Thyroid gland (tissue), 4 donors: ENCODE data around the gene CPT1A. TPM values are rescaled to one million over a fixed set of nuclear protein-coding genes. Genes with fewer than 3 reads are reported as not detected.

Experiments used
- DNase-seq, 2 donors: peaks; one replicate each; pipeline ENCODE4 v3.0.0-alpha.2; 2019
- H3K27ac ChIP-seq, 3 donors: fragments of 200-600 bp; sonication (generic); 1 replicate in 2 of 3; 2 replicates in 1 of 3; pipeline ENCODE4 v1.5.1; 2016 to 2019; ENCODE audit warnings: mild to moderate bottlenecking in 1 of 3, moderate library complexity in 1 of 3
- H3K27me3 ChIP-seq: fragments of 200-600 bp; sonication (generic); one replicate; pipeline ENCODE4 v1.5.1; 2019
- H3K36me3 ChIP-seq, 2 donors: fragments of 200-600 bp; sonication (generic); one replicate each; pipeline ENCODE4 v1.5.1; 2016 to 2019
- H3K4me1 ChIP-seq, 2 donors: fragments of 200-600 bp; sonication (generic); one replicate each; pipeline ENCODE4 v1.5.1; 2017 to 2019
- H3K4me3 ChIP-seq, 3 donors: fragments of 200-600 bp; sonication (generic); replicated peaks in 1 of 3; 1 replicate in 2 of 3; 2 replicates in 1 of 3; pipeline ENCODE4 v1.5.1; 2016; ENCODE audit warnings: mild to moderate bottlenecking in 1 of 3
- H3K9me3 ChIP-seq: fragments of 200-600 bp; sonication (generic); one replicate; pipeline ENCODE4 v1.5.1; 2017
- POLR2A ChIP-seq, 2 donors: fragments of 450-650 bp; IDR thresholded peaks; one replicate each; pipeline ENCODE4 v1.6.1; 2017; ENCODE audit warnings: antibody characterized with exemption in 2 of 2, mild to moderate bottlenecking in 2 of 2, moderate library complexity in 1 of 2
- WGBS, 2 donors: methylation state at CpG; one replicate each; pipeline ENCODE4 v1.1.5; 2017; 5-methylcytosine and 5-hydroxymethylcytosine counted together
- intact Hi-C: fragments of 100-400 bp; cut with DNase I; formaldehyde crosslinking; loops from one replicate; pipeline ENCODE4 v1.15.1; 2023
- total RNA-seq, 4 donors: library from RNA; depleted of rRNA; stranded (reverse); fragments of >200 nt; gene quantifications; one replicate each; pipeline ENCODE4 v1.2.3, GENCODE V29; 2016
- TF ChIP-seq, protein P1 (sequence below), 6 experiments: fragments of 200-600 bp in 3 of 6; fragments of 450-650 bp in 3 of 6; sonication (generic) in 3 of 6; IDR thresholded peaks; one replicate each; pipeline ENCODE4 v1.5.1; 2016 to 2019; ENCODE audit warnings: antibody characterized with exemption in 6 of 6, mild to moderate bottlenecking in 2 of 6, inconsistent platforms in 1 of 6, moderate library complexity in 1 of 6

CPT1A gene
- total RNA-seq, 4 donors from 2014 or later, result 29.9 to 58.0 (median 43.8) TPM

DNA sequence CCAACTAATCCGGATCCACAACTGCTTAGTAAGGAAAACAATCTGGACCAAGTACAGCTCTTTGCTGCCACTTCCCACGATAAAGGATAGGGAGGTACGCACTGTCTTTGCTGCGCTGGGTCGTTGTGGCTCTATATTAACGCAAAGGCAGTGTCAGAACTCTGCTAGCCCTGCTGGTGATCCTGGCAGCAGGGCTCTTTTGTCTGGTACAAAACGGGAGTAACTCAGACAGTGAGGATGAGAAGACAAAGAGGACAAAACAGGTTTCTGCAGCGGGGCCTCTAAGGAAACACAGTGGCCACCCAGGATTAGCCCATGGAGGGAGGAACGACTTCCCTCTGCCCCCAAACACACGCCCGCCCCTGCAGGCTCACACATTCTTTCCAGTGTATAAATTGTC is 131.3 kb downstream of the CPT1A start:
- no peaks in the 10 kb centered on the region for H3K36me3 ChIP-seq
- no peaks in the 10 kb centered on the region for H3K4me1 ChIP-seq
- WGBS, 2 donors, result 82 to 86% methylated on average over 11 of the region's 11 CpGs
- H3K4me3 ChIP-seq, result no peak overlapping the region
- H3K9me3 ChIP-seq, result no peaks in the 10 kb centered on the region
- DNase-seq, result no peak
- TF ChIP-seq, protein P1, sequence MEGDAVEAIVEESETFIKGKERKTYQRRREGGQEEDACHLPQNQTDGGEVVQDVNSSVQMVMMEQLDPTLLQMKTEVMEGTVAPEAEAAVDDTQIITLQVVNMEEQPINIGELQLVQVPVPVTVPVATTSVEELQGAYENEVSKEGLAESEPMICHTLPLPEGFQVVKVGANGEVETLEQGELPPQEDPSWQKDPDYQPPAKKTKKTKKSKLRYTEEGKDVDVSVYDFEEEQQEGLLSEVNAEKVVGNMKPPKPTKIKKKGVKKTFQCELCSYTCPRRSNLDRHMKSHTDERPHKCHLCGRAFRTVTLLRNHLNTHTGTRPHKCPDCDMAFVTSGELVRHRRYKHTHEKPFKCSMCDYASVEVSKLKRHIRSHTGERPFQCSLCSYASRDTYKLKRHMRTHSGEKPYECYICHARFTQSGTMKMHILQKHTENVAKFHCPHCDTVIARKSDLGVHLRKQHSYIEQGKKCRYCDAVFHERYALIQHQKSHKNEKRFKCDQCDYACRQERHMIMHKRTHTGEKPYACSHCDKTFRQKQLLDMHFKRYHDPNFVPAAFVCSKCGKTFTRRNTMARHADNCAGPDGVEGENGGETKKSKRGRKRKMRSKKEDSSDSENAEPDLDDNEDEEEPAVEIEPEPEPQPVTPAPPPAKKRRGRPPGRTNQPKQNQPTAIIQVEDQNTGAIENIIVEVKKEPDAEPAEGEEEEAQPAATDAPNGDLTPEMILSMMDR (IDR thresholded peaks at IDR 0.05), result no peak
- no peak for TF ChIP-seq POLR2A (IDR thresholded peaks at IDR 0.05)
- intact Hi-C loops, result no loop called here
- H3K27ac ChIP-seq, result no peak overlapping the region
- no peaks in the 10 kb centered on the region for H3K27me3 ChIP-seq

DNA sequence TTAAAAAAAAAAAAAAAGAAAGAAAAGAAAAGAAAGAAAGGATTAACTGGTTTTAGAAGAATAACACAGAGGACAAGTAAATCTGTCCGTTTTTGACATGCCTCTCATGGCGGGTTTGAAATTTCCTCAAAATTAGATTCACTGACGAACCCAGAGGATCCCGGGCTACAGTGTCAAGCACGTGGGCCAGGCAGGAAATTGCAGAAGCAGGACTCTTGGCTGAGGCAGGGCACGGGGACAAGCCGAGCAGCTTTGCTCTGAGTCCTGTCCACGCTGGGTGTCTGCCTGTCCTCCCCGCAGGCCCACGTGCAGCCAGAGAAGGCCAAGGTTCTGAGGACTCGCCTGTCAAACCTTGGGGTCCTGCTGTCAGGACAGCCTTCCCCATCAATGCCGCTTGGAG is 132.7 kb downstream of the CPT1A start:
- no peak overlapping the region for H3K27ac ChIP-seq
- no peaks in the 10 kb centered on the region for H3K27me3 ChIP-seq
- H3K9me3 ChIP-seq, result no peaks in the 10 kb centered on the region
- H3K4me1 ChIP-seq, result no peaks in the 10 kb centered on the region
- H3K36me3 ChIP-seq, result no peaks in the 10 kb centered on the region
- TF ChIP-seq POLR2A (IDR thresholded peaks at IDR 0.05), result no peak
- TF ChIP-seq, protein P1 (IDR thresholded peaks at IDR 0.05), result no peak
- no peak overlapping the region for H3K4me3 ChIP-seq
- 91 to 92% methylated on average over 12 of the region's 12 CpGs for WGBS, 2 donors
- intact Hi-C loops, result no loop called here
- DNase-seq, result no peak

- H3K27ac ChIP-seq, result no peak overlapping the region
- DNase-seq, result no peak
- TF ChIP-seq POLR2A (IDR thresholded peaks at IDR 0.05), result no peak
- TF ChIP-seq, protein P1 (IDR thresholded peaks at IDR 0.05), result no peak
- no peaks in the 10 kb centered on the region for H3K4me1 ChIP-seq
- intact Hi-C loops, result no loop called here
- no peaks in the 10 kb centered on the region for H3K36me3 ChIP-seq
- no peaks in the 10 kb centered on the region for H3K27me3 ChIP-seq
- H3K9me3 ChIP-seq, result no peaks in the 10 kb centered on the region
- WGBS, 2 donors, result 90 to 94% methylated on average over 7 of the region's 7 CpGs
- no peak overlapping the region for H3K4me3 ChIP-seq
These were observed 134.2 kb downstream of the CPT1A start for GRCh38 chr11:68707527-68707926.

GRCh38 chr11:68704887-68705286 is 136.8 kb downstream of the CPT1A start:
- DNase-seq, result no peak
- H3K27ac ChIP-seq, result no peak overlapping the region
- 30 to 47% methylated on average over 14 to 15 of the region's 16 CpGs for WGBS, 2 donors
- H3K4me1 ChIP-seq, result no peaks in the 10 kb centered on the region
- TF ChIP-seq, protein P1 (IDR thresholded peaks at IDR 0.05), result no peak
- no peak for TF ChIP-seq POLR2A (IDR thresholded peaks at IDR 0.05)
- H3K36me3 ChIP-seq, result no peaks in the 10 kb centered on the region
- no peaks in the 10 kb centered on the region for H3K9me3 ChIP-seq
- H3K4me3 ChIP-seq, result no peak overlapping the region
- H3K27me3 ChIP-seq, result no peaks in the 10 kb centered on the region
- intact Hi-C loops, result no loop called here

Other genes with a start within 250 kb of the CPT1A start
- gene GAL, start 157.4 kb downstream of the CPT1A start, total RNA-seq, result 1 to 10 TPM in 1 of 4 donors, not detected in 3; 3.1 TPM
- 10 to 100 TPM in 1 of 4 donors, 1 to 10 TPM in 3; 2.1 to 10.6 (median 5.8) TPM for gene TESMIN, start 90.4 kb downstream of the CPT1A start, total RNA-seq
- gene MRPL21, start 61.9 kb upstream of the CPT1A start, total RNA-seq, result 10 to 100 TPM; 24.0 to 86.6 (median 65.6) TPM
- 10 to 100 TPM; 10.2 to 18.4 (median 11.7) TPM for gene IGHMBP2, start 62.0 kb upstream of the CPT1A start, total RNA-seq
- gene MRGPRD, start 139.1 kb upstream of the CPT1A start, total RNA-seq, result not detected
- gene MRGPRF, start 171.3 kb upstream of the CPT1A start, total RNA-seq, result 1 to 10 TPM; 5.0 to 7.6 (median 6.6) TPM
- gene TPCN2, start 207.0 kb upstream of the CPT1A start, total RNA-seq, result 10 to 100 TPM; 10.5 to 30.4 (median 13.7) TPM